ENCODE results near the gene COPS3.

GRCh38 chr17:17275971-17276370 is 5.1 kb downstream of the COPS3 start:
- TF ChIP-seq RAD21 (IDR thresholded peaks at IDR 0.05 in 1 of 2, conservative IDR thresholded peaks at IDR 0.05 in 1 of 2; ENCODE audit: low read depth in 2 of 2, low read length in 2 of 2), result no peak
- no peak for TF ChIP-seq CTCF (IDR thresholded peaks at IDR 0.05; ENCODE audit: control extremely low read depth in 1 of 3, insufficient read depth in 1 of 3, low read depth in 1 of 3, low read length in 3 of 3)
- TF ChIP-seq POLR2A (IDR thresholded peaks at IDR 0.05; ENCODE audit: control extremely low read depth in 1 of 2, low read depth in 2 of 2, low read length in 2 of 2), result no peak
- no peak for TF ChIP-seq GABPA (IDR thresholded peaks at IDR 0.05; ENCODE audit: borderline replicate concordance, insufficient read depth, low read length)
- no peak for TF ChIP-seq EZH2 (IDR thresholded peaks at IDR 0.05; ENCODE audit: low read depth, low read length, severe bottlenecking)
- TF ChIP-seq SP4 (IDR thresholded peaks at IDR 0.05; ENCODE audit: low read length), result no peak
- TF ChIP-seq CBX8 (IDR thresholded peaks at IDR 0.05; ENCODE audit: borderline replicate concordance, low read depth, low read length), result no peak
